Panc1 (cell line): ENCODE data around the gene ONECUT1. TPM values are rescaled to one million over a fixed set of nuclear protein-coding genes. Genes with fewer than 3 reads are reported as not detected.

Experiments
- ATAC-seq: fragments of 200-7000 bp; cut with Tn5 transposase; 2 replicates; pipeline ENCODE4 v1.9.1; 2020; ENCODE audit warnings: mild to moderate bottlenecking, moderate library complexity
- BruUV-seq: library from RNA; stranded (reverse); fragments of 400-500 nt; replicated peaks from 2 replicates; lab custom pipeline; 2021; lab: Mats Ljungman, UMichigan
- CTCF ChIA-PET: fragments of 300-600 bp; sonication (Branson Sonifier 250); formaldehyde crosslinking; loops from one replicate; lab custom pipeline; 2022; ENCODE audit warnings: antibody characterized with exemption; lab: Charles Lee
- POLR2A ChIA-PET: fragments of 300-600 bp; sonication (Branson Sonifier 250); formaldehyde crosslinking; loops from one replicate; lab custom pipeline; 2022; ENCODE audit warnings: antibody characterized with exemption; lab: Charles Lee
- DNase-seq: peaks from one replicate; pipeline ENCODE4 v3.0.0-alpha.2; 2010; ENCODE audit warnings: low read depth, low spot score
- H3K27ac ChIP-seq: 2 replicates; pipeline ENCODE4 v1.5.1; 2011; ENCODE audit warnings: mild to moderate bottlenecking, low read length, inconsistent platforms
- H3K27me3 ChIP-seq: fragments of 200-500 bp; sonication (Bioruptor generic); 2 replicates; pipeline ENCODE4 v1.6.0; 2014; ENCODE audit warnings: low read length, inconsistent platforms; ENCODE audit not compliant: control insufficient read depth, insufficient read depth
- H3K36me3 ChIP-seq: fragments of 200-500 bp; sonication (Bioruptor generic); 2 replicates; pipeline ENCODE4 v1.5.1; 2014; ENCODE audit warnings: inconsistent platforms, mild to moderate bottlenecking, low read length, moderate library complexity; ENCODE audit not compliant: control insufficient read depth, insufficient read depth
- H3K4me1 ChIP-seq: 2 replicates; pipeline ENCODE4 v1.5.1; 2011; ENCODE audit warnings: inconsistent platforms, mild to moderate bottlenecking, low read length, moderate library complexity; ENCODE audit not compliant: control insufficient read depth, insufficient read depth
- H3K4me3 ChIP-seq, 2 experiments: 2 replicates each; pipeline ENCODE4 v1.5.1; 2011 to 2012; ENCODE audit warnings: low read depth in 2 of 2, low read length in 2 of 2, mild to moderate bottlenecking in 2 of 2, inconsistent platforms in 1 of 2, moderate library complexity in 1 of 2
- H3K9me3 ChIP-seq: fragments of 200-500 bp; sonication (Bioruptor generic); 2 replicates; pipeline ENCODE4 v1.5.1; 2014; ENCODE audit warnings: low read depth, mild to moderate bottlenecking, inconsistent platforms, low read length, moderate library complexity; ENCODE audit not compliant: control insufficient read depth, insufficient read depth
- CTCF ChIP-seq: fragments of 450-650 bp; IDR thresholded peaks from 2 replicates; pipeline ENCODE4 v1.5.1; 2017; ENCODE audit warnings: mild to moderate bottlenecking
- POLR2AphosphoS5 ChIP-seq: IDR thresholded peaks from 2 replicates; pipeline ENCODE4 v1.6.1; 2012; ENCODE audit warnings: mild to moderate bottlenecking, low read depth, low read length, moderate library complexity
- REST ChIP-seq, 2 experiments: IDR thresholded peaks; 2 replicates each; pipeline ENCODE4 v1.6.1; 2011 to 2012; ENCODE audit warnings: low read depth in 2 of 2, control low read depth in 1 of 2, low read length in 1 of 2, mild to moderate bottlenecking in 1 of 2, moderate library complexity in 1 of 2; ENCODE audit not compliant: insufficient read depth in 1 of 2
- SIN3A ChIP-seq: IDR thresholded peaks from 2 replicates; pipeline ENCODE4 v1.6.1; 2012; ENCODE audit warnings: low read depth, mild to moderate bottlenecking, low read length, moderate library complexity, borderline replicate concordance; ENCODE audit not compliant: insufficient read depth
- TCF7L2 ChIP-seq: IDR thresholded peaks from 2 replicates; pipeline ENCODE4 v1.6.1; 2011; ENCODE audit warnings: mild to moderate bottlenecking, low read depth, low read length, inconsistent platforms
- in situ Hi-C: cut with HindIII; loops from 2 replicates; pipeline ENCODE4 v1.10.0; 2016; ENCODE audit warnings: low sequenced_read_pairs, low pct_unique_long_range_greater_than_20kb
- intact Hi-C: fragments of 100-400 bp; cut with micrococcal nuclease; formaldehyde crosslinking; loops from one replicate; pipeline ENCODE4 v1.10.0; 2022; ENCODE audit not compliant: unreplicated experiment
- total RNA-seq: library from RNA; stranded (reverse); gene quantifications from one replicate; pipeline ENCODE4 v1.2.1, GENCODE V29; 2021; ENCODE audit not compliant: unreplicated experiment

The ONECUT1 gene
- total RNA-seq, 1 experiment from 2014 or later = 0.18 TPM

- CTCF ChIA-PET = interaction anchor here (0.5 kb wide), 1 partner anchor 36 kb away, joined by 6 read pairs; no protein-coding TSS in a partner anchor
Observed at GRCh38 chr15:52787123-52787503, 3.0 kb downstream of the ONECUT1 start.

GRCh38 chr15:52786436-52787122 lies 3.6 kb downstream of the ONECUT1 start:
- no peak overlapping the region for H3K4me3 ChIP-seq
- no peaks in the 10 kb centered on the region for H3K36me3 ChIP-seq
- DNase-seq = no peak
- BruUV-seq = no TSS peak
- no peak overlapping the region for H3K27ac ChIP-seq
- in situ Hi-C loops = no loop called here
- no peak for TF ChIP-seq POLR2AphosphoS5
- no peak for TF ChIP-seq SIN3A
- TF ChIP-seq TCF7L2 = no peak
- no peak; the same call in 1 of the 2 replicates for TF ChIP-seq CTCF
- TF ChIP-seq REST (IDR thresholded peaks at IDR 0.05; ENCODE audit: insufficient read depth in 1 of 2, low read depth in 2 of 2, low read length in 1 of 2) = no peak
- ChIA-PET CTCF (interaction anchor here (0.5 to 0.6 kb wide), 2 partner anchors 35 to 1289 kb away, joined by 6 to 9 read pairs; no protein-coding TSS in a partner anchor), POLR2A (interaction anchor here (0.6 kb wide), 1 partner anchor 237 kb away, joined by 3 read pairs; no protein-coding TSS in a partner anchor)
- intact Hi-C loops = no loop called here
- H3K4me1 ChIP-seq = peaks cover 28% of the 10 kb centered on the region
- H3K9me3 ChIP-seq = no peaks in the 10 kb centered on the region
- peaks cover 47% of the 10 kb centered on the region for H3K27me3 ChIP-seq
- no peak for ATAC-seq

More at GRCh38 chr15:52787123-52787503, 3.0 kb downstream of the ONECUT1 start:
- in situ Hi-C loops = no loop called here
- Histone ChIP-seq H3K4me3 (no peak overlapping the region), H3K36me3 (no peaks in the 10 kb centered on the region), H3K9me3 (no peaks in the 10 kb centered on the region), H3K4me1 (peaks cover 28% of the 10 kb centered on the region), H3K27me3 (peaks cover 43% of the 10 kb centered on the region), H3K27ac (no peak overlapping the region)
- ATAC-seq (no peak), DNase-seq (no peak)
- POLR2A ChIA-PET = interaction anchor here (0.6 kb wide), 1 partner anchor 236 kb away, joined by 3 read pairs; no protein-coding TSS in a partner anchor
- BruUV-seq = no TSS peak
- intact Hi-C loops = no loop called here
- TF ChIP-seq REST (IDR thresholded peaks at IDR 0.05; ENCODE audit: insufficient read depth in 1 of 2, low read depth in 2 of 2, low read length in 1 of 2) = no peak
- TF ChIP-seq TCF7L2 = no peak
- TF ChIP-seq POLR2AphosphoS5 = no peak
